ENCODE results near the gene ZNRF3.
"Not testable (repeated sequence)": the region's sequence is repeated elsewhere in the genome, so short reads cannot be mapped to it uniquely, and the experiment has no call there.

Gene ZNRF3

DNA sequence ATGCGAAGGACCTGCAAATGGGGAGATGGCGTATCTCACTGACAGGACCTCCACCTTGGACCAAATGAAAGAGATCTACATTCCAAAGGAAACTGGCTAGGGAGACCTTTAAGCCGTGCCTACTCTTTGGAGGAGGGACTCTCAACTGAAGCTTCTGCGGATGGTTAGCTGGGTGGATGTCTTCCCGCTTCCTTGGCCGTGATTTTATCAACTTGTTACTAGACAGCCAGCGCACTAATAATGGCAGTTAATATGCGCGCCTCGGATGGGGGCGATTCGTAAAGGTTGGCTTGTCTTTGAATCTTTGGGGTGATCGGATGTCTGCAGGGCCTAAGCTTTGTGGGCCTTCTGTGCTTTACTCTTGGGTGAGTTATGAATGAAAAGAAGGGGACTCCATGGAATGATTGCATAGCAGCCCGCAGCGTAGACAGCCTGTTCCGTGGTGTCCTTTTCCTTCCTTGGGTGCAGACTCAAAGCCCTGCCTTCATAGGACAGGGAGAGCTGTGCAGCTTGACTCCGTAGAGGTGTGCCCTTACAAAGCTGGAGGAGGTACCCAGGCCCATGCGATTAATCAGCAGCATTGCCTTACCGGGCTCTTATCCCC lies 1.5 kb downstream of the ZNRF3 start:
- no peak for FAIRE-seq

DNA sequence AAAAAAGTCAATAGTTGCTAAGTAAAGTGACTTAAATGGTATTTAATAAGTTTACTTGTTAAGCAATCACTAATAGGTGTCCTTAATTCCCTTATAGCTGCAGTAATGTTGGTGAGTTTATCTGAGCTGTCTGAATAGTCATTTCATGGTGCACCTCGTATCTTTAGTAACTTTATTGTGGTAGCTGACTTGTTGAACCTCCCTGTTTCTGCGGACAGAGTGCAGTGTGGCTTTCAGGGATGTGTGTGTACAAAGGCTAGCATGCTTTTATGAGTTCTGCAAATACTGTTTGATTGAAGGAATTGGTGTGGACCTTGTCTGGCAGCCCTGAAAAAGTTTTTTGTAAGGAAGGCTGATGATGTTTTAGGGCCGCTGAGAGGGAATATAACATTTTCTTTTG lies 2.6 kb downstream of the ZNRF3 start:
- no peak for FAIRE-seq

DNA sequence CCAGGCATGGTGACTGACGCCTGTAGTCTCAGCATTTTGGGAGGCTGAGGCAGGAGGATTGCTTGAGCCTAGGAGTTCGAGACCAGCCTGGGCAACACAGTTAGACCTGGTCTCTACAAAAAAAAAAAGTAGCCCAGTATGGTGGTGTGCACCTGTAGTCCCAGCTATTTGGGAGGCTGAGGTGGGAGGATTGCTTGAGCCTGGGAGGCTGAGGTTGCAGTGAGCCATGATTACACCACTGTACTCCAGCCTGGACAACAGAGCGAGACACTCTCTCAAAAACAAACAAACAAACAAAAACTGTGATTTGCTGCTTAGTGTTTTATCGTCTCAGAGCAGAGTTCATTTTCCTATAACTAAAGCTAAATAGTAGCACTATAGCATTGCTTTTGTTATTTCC lies 3.3 kb downstream of the ZNRF3 start:
- not testable (repeated sequence) for FAIRE-seq

DNA sequence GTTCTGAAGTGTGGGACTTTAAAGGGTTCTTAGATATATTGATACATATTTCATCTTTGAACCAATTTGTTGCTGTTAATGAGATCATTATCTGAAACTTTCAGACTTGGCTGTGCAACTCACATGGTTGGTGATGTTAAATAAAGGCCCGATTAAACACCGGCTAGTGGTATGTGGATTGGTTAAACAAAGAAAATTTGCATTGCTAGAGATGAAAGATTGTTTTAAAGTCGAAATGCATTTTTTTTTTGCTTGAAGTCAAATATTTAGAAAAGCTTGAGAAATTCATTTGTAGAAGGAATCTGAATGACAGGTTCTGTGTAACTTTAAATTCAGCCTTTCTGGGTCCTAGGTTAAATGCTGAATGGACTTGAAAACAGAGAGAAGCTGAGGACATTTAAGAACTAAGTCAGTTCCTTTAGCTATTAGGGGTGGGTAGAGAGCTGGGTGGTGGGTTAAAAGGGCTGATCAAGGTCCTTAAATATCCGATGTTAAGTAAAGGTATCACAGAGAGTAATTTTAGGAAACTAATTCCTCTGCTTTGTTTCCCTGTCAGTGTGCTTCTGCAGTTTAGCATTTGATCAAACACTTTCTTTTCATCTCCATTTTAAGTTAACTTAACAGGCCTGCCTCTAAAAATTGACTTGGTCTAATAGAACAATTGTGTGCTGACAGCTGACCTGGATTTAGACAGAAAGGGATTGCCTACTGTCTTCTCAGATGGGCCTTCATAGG lies 4.5 kb downstream of the ZNRF3 start:
- FAIRE-seq, result no peak

DNA sequence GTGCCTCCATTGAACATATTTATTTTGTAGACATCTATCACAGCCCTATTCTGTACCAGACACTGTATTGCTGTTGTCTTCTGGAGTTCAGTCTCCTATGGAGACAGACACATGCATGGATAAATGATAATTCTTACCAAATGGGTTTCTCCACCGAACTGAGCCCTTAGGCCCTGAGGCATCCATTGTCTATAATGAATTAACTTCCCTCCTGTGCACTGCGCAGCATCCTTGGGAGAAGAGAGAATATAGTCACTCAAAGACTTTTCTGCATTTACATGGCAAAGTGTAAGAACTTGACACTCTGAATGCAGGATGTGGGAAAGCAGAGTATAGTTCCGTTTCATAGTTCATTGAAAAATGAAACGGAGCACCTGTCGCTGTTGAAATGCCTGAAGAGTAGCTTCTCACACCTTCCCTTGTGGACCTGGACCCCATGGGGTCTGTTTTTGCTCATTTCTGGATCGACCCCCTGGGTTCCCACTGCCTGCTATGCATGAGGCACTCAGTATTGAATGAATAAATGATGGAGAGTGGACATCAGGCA lies 6.2 kb downstream of the ZNRF3 start:
- no peak for FAIRE-seq

DNA sequence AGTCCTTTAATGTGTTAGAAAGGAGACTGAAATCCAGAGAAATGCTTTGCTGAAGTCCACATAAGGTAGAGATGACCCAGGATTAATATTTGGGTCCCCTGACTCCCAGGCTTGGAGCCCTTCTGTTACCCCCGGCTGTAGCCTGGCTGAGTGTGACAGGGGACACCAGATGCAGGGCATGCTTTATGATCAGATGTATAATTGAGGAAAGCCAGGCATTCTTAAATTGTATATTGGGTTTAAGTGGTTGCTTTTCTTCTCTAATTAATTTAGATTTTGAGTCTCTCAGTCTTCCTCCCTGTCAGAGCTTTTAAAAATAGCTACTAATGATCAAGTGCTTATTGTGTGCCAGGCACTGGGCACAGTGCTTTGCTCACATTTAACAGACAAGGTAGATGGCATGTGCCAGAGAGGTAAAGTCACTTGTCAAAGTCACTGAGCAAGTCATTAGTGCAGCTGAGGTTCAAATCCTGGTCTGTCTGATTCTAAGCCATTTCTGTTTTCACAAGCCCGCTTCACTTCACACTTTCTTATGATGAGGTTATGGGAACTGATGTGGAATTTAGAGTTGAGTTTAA lies 7.9 kb downstream of the ZNRF3 start:
- FAIRE-seq, result no peak

DNA sequence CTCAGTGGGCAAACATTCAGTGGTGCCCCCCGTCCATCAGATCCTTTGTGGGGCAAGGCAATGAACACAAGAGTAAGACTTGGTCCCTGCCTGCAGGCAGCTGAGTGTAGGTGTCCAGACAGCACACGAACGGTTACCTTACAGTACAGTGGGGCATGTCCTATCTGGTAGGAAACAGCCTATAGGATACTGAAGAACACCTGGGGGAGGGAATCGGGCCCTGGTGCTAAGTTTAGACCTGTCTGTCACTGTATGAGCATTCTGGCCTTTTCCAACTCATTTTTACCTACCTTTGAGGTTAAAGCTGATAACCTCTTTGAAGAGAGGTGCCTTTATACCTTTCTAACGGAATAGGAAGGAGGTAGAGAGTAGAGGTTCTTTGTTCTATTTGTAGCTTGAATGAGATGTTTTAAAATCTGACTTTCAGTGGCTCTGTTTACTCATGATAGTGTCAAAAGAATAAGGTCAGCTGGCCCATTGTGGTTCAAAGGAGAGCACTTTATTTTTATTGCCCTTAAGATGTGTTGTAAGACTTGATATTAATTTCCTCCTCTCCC lies 8.9 kb downstream of the ZNRF3 start:
- FAIRE-seq, result peak; percentile 45

DNA sequence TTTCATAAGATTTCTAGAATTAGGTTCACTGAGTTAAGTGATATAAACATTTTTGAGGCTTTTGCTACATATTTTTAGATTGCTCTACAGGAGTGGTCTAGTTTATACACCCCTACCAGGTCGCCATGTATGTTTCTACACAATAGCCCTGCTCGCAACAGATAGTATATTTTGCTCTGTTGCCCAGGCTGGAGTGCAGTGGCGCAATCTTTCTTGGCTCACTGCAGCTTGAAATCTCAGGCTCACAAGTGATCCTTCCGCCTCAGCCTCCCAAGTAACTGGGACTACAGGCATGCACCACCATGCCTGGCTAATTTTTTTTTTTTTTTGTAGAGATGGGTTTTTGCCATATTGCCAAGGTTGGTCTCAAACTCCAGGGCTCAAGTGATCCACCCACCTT lies 10.4 kb downstream of the ZNRF3 start:
- no peak for FAIRE-seq

DNA sequence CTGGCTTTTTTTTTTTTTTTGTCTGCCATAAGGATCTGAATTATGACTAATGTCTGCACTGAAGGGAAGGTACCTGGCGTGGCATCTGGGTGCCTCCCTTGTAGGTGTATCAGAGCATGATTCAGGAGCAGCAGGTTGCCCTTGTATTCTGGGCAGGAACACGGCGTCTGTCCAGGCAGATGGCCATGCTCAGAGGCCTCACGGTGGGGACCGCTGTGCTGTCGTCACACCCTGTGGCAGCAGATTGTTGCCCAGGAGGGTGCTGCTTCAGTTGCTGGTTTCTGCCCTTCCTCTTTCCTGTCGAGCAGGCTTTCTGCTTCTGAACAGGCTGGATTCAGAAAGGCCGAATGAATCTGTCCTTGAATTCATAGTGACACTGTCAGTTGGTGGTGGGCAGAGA lies 11.0 kb downstream of the ZNRF3 start:
- no peak for FAIRE-seq

DNA sequence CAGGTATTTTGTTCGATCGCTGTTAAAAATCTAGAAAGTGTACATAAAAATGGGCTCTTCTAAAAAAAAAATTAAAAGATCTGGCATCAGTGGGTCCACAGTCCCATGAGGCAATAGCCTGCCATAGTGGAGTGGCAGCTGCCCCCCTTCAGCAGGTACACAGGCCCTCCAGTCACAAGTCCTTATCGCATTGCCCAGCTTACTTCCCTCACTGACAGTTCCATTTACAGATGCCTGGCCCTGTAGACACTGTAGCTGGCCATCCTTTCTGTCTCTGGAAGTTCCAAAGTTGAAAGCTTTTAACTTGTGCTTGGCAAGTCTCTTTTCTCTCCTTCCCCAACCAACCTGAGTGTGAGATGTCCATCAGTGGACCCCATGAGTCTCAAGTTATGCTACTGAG lies 11.4 kb downstream of the ZNRF3 start:
- FAIRE-seq, result no peak

DNA sequence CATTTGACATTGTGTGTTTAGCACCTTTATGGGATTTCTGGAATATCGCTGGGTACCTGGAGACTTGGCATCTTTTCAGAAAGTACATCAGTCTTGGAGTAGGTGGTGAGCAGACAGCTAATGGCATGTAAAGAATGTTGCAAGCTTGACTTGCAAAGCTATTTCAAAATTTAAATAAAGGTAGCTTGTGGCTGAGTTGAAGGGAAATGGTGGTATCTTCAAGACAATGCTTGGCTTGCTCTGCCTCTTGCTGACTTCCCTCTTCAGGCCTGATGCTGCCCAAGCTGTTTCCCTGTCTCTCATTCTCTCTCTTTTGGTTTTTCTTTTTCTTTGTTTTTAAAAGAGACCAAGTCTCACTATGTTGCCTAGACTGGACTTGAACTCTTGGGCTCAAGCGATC lies 13.2 kb downstream of the ZNRF3 start:
- FAIRE-seq, result no peak

DNA sequence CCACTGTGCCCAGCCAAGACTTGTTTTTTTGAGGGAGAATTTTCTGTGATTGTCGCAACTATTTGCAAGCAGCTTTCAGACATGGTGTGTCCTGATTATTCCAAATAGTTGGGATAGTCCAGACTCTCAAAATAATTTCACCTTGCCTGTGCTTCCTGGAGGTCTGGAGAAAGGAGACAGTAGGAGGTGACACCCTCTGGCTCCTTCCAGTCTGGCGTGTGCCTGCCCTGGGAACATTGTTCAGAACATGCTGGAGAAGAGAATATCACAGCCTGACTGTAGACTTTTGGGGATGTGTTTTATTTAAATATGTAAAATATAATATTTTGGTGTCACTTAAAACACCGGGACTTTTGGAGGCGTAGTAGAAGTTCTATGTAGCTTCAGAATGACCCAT lies 14.9 kb downstream of the ZNRF3 start:
- FAIRE-seq, result no peak

DNA sequence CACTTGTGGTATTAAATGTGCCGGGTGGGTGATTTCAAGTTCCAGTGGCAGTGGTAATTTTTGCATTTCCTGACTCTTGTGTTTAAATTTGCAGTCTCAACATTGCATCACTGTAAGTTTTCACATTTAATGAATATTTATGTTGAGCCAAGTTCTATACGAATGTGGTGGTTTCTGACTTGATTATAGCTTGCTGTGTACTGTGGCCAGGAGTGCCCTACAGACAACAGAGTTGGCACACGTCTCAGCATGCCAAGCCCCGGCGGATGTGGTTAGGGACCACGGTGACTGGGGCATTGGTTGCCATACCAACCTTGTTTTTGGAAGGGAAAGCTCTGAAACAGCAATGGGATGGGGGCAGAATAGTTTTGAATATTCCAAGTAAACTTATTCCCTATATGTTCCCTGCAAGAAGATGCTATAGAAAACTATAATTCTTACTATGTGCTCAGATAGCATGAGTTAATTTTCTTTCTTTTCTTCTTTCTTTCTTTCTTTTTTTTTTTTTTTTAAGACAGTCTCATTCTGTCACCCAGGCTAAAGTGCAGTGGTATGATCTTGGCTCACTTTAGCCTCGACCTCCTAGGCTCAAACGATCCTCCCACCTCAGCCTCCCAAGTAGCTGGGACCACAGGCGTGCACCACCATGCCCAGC lies 16.0 kb downstream of the ZNRF3 start:
- no peak for FAIRE-seq

DNA sequence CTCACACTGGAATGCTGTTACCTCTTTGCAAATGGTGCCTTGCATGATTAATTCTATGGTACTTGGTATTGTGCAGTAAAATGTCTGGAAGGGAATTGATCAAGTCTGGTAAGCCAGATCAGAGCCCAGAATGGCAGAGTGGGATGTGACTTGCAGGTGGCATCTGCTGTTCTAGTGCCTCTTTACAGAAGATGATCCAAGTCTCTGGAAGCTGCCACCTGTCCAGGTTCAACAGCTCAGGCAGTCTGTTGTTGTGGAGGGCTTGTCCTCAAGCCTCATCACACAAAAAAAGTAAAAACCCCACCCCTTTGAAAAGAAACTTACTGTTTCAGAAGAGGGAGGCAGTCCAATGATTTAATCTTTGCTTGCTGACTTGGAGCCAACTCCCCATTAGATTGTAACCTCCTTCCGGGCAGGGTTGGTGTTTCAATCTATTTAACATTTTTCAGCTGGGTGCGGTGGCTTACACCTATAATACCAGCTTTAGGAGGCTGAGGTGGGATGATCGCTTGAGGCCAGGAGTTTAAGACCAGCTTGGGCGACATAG lies 17.1 kb downstream of the ZNRF3 start:
- no peak for FAIRE-seq

DNA sequence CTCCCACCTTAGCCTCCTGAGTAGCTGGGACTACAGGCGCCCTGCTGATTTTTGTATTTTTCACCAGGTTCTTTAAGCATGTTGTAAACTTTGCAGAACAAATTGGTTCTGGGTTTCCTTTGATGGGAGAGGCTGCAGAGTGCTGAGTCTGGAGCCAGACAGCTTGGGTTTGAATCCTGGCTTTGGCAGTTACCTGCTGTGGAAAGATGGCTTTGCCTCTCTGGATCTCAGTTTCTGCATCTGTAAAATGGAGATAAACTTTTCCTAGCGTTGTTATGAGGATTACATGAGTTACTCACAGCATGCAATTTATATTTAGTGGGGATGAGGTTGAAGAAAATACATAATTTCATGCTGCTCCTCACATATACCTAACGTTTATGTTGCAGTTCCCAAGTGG lies 19.1 kb downstream of the ZNRF3 start:
- FAIRE-seq, result no peak

DNA sequence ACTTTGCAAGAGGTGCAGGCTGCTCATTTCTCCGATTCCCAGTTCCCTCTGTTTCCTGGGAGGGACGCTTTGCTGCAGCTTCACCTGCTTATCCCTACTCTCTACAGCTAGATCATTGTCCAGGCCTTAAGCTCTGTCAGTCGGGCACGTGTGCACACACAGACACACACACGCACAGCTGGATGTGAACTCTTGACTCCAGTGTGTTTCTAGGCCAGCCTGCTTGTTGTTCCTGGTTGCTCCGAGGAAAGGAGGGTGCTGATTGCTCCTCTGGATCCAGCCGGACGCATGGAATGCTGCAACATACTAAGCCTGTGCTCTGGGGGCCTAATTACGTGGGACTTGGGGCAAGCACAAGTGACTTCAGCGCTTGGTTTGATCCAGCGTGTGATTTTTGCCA lies 19.7 kb downstream of the ZNRF3 start:
- FAIRE-seq, result no peak

DNA sequence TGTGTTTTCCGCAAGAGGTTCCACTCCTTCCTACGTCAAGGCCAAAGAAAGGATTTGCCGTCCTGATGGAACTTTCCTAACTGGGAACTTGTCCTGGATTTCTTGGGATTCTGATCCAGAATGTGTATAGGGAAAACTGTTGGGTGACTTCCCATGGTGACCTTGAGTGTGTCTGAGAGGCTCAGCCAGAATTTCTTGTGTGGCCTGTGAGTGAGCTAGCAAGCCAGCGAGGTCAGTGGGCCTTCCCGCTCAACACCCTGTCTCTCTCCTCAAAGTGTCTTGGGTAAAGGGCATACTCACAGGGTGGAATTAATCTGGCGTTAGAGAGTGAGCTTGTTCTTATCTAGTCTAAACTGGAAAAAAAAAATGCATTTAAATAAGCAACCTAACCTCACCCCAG lies 20.4 kb downstream of the ZNRF3 start:
- no peak for FAIRE-seq

DNA sequence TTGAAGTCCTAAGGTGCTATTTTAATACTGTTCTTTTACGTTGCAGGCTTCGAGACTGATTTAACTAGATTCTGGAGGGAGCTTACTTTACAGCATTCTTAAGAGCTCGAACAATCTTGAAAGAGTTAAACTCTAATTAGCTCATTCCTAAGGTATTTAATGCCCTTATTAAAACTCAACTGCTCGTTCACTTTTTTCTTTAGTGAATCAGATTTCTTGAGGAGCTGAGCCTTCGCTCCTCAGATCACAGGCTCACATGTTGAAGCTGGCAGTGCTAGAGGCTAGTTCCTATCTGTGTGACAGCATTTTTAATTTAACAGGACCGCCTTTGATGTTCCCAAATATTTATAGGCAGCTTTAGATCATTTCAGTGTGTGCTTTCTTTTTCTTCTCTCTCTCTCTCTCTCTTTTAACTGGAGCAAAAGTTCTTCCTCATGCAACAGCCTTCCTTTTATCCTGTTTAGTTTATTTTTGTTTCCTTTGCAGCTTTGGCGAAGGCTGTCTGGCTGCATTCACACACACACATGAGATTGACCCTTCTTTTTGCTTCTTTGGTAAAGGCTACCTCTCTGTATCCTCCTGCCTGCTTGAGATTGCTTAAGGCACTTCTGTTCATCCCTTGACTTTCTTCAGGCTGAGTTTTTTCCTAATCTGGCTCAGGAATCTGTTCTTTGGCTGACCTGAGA lies 21.0 kb downstream of the ZNRF3 start:
- peak; percentile 90 for FAIRE-seq

DNA sequence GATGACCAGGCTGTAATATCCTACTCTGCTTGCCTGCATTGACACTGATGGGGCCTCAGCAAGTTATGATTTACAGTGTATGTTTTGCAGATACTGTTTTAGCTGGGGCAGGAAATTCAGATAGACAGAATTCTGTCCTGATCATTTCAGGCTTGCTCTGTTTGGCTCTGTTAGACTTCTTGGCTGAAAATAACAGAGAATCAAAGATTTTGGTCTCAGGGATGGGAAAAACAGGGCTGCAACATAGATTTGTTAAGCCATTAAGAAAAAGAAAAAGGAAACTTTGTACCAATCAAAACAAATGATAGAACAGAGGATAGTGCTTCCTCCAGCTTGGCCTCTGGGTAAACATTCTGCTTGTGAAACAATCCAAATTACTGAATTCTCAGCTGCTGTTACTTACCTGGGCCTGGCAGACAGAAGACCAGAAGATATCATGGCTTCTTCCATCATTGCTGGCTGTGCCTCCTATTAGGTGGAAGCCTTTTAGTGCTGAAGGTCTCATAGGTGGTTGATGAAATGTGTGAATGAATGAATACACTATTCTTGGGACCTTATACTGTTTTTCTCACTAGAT lies 22.0 kb downstream of the ZNRF3 start:
- FAIRE-seq, result no peak

DNA sequence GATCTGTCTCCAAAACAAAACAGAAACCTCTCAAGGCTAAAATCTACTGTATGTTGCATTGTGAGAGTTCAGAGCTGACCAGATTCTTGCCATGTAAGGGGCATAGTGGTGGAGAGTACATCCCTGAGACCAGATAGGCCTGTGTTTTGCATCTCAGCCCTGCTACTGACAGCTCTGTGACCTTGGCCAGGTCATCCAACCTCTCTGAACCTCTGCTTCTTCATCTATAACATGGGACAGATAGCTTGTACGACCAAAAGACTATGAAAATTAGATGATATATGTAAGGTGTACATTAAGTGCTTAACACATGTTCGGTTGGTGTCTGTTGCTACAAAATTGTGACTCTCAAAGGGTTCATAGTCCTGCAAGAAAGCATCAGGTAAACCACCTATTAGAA lies 22.9 kb downstream of the ZNRF3 start:
- FAIRE-seq, result no peak

DNA sequence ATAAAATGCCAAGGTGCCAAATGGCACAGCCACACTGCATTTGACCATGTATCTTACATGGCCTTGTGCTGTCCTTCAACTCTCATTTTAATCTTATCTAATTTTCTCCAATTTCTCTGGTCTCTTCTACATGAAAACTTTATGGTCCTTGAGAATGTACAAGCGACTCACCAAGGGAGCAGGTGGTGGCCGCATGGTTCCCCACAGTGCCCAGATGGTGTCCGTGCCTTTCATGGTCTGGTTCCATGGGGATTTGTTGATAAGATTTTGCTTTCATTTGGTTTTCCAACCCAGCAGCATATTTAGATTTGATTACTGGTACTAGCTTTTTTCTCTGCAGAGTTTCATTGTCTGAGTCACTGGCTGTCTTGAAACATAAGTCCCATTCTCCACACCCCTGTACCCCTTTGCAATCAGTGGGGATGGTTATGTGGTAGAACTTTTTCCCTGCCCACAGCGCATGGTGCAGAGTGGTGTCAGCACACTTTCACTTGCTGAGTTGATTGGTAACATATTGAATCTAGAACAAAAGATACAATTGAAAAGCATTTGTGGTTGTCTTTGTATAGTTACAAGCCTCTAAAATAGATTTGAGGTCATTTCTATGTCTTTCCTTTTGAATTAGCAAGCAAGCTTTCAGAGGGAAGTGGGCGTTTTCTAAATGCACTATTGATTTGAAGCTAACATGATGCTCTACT lies 24.1 kb downstream of the ZNRF3 start:
- no peak for FAIRE-seq
